GM23338 (cell line): Measurements from ENCODE around the gene PDCD2L. TPM values are rescaled to one million over a fixed set of nuclear protein-coding genes. Genes with fewer than 3 reads are reported as not detected.

ENCODE experiments used
- EZH2phosphoT487 ChIP-seq: fragments of 200-600 bp; sonication (generic); IDR thresholded peaks from one replicate; pipeline ENCODE4 v1.8.1; 2018; ENCODE audit warnings: antibody characterized with exemption; ENCODE audit not compliant: unreplicated experiment
- JUNB ChIP-seq: IDR thresholded peaks from one replicate; pipeline ENCODE4 v1.6.1; 2016; ENCODE audit warnings: antibody characterized with exemption; ENCODE audit not compliant: unreplicated experiment
- STAT1 ChIP-seq: IDR thresholded peaks from one replicate; pipeline ENCODE4 v1.6.1; 2016; ENCODE audit warnings: antibody characterized with exemption; ENCODE audit not compliant: unreplicated experiment
- polyA plus RNA-seq: library from polyadenylated mRNA; unstranded; fragments of >200 nt; fragmentation: Nextera tagmentation; extraction: Ambion mirVana; gene quantifications from 2 replicates; pipeline ENCODE4 v1.2.1, GENCODE V29; 2016
- total RNA-seq: library from RNA; depleted of rRNA; stranded (reverse); fragments of >200 nt; shearing (Covaris generic); gene quantifications from 2 replicates; pipeline ENCODE4 v1.2.3, GENCODE V29; 2014
- TF ChIP-seq, protein P1 (sequence below): IDR thresholded peaks from one replicate; pipeline ENCODE4 v1.6.1; 2018; ENCODE audit warnings: antibody characterized with exemption; ENCODE audit not compliant: unreplicated experiment
- TF ChIP-seq, protein P2 (sequence below), 2 experiments: fragments of 200-600 bp in 1 of 2; sonication (generic) in 1 of 2; conservative IDR thresholded peaks; 2 replicates each; pipeline versions ENCODE4 v1.5.1 to v1.6.1; 2016 to 2017; ENCODE audit warnings: antibody characterized with exemption in 2 of 2, low read depth in 2 of 2, mild to moderate bottlenecking in 2 of 2, moderate library complexity in 1 of 2
- TF ChIP-seq, protein P3 (sequence below): fragments of 250-450 bp; sonication (Bioruptor Pico); IDR thresholded peaks from 2 replicates; pipeline ENCODE4 v1.5.0; 2020; ENCODE audit warnings: mild to moderate bottlenecking, moderate library complexity

Gene PDCD2L
- total and polyA plus RNA-seq, 2 experiments from 2014 or later, result 61.3 to 67.2 TPM

DNA sequence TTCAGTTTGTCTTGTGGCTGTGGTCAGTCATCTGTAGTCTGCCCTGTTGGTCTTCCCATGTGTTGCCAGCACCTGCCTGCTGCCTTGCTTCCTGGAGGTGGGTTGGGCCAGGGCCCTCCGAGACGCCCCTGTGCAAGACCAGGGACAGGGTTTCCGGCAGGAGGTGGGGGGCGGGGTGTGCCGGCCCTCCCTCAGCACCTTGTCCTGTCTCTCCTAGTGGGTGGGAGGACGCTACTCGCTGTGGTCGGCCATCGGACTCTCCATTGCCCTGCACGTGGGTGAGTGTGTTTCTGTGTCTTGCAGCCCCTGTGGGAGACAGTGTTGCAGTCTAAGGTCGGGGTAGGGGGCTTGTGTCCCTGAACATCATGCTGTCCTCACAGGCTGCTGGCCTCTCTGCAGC is 11.2 kb upstream of the PDCD2L start (continued):
- TF ChIP-seq, protein P1, sequence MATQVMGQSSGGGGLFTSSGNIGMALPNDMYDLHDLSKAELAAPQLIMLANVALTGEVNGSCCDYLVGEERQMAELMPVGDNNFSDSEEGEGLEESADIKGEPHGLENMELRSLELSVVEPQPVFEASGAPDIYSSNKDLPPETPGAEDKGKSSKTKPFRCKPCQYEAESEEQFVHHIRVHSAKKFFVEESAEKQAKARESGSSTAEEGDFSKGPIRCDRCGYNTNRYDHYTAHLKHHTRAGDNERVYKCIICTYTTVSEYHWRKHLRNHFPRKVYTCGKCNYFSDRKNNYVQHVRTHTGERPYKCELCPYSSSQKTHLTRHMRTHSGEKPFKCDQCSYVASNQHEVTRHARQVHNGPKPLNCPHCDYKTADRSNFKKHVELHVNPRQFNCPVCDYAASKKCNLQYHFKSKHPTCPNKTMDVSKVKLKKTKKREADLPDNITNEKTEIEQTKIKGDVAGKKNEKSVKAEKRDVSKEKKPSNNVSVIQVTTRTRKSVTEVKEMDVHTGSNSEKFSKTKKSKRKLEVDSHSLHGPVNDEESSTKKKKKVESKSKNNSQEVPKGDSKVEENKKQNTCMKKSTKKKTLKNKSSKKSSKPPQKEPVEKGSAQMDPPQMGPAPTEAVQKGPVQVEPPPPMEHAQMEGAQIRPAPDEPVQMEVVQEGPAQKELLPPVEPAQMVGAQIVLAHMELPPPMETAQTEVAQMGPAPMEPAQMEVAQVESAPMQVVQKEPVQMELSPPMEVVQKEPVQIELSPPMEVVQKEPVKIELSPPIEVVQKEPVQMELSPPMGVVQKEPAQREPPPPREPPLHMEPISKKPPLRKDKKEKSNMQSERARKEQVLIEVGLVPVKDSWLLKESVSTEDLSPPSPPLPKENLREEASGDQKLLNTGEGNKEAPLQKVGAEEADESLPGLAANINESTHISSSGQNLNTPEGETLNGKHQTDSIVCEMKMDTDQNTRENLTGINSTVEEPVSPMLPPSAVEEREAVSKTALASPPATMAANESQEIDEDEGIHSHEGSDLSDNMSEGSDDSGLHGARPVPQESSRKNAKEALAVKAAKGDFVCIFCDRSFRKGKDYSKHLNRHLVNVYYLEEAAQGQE, result no peak
- TF ChIP-seq, protein P2, sequence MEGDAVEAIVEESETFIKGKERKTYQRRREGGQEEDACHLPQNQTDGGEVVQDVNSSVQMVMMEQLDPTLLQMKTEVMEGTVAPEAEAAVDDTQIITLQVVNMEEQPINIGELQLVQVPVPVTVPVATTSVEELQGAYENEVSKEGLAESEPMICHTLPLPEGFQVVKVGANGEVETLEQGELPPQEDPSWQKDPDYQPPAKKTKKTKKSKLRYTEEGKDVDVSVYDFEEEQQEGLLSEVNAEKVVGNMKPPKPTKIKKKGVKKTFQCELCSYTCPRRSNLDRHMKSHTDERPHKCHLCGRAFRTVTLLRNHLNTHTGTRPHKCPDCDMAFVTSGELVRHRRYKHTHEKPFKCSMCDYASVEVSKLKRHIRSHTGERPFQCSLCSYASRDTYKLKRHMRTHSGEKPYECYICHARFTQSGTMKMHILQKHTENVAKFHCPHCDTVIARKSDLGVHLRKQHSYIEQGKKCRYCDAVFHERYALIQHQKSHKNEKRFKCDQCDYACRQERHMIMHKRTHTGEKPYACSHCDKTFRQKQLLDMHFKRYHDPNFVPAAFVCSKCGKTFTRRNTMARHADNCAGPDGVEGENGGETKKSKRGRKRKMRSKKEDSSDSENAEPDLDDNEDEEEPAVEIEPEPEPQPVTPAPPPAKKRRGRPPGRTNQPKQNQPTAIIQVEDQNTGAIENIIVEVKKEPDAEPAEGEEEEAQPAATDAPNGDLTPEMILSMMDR (conservative IDR thresholded peaks at IDR 0.05; ENCODE audit: low read depth in 2 of 2), result no peak
- TF ChIP-seq EZH2phosphoT487 (no peak), STAT1 (no peak), JUNB (no peak)
- TF ChIP-seq, protein P3, sequence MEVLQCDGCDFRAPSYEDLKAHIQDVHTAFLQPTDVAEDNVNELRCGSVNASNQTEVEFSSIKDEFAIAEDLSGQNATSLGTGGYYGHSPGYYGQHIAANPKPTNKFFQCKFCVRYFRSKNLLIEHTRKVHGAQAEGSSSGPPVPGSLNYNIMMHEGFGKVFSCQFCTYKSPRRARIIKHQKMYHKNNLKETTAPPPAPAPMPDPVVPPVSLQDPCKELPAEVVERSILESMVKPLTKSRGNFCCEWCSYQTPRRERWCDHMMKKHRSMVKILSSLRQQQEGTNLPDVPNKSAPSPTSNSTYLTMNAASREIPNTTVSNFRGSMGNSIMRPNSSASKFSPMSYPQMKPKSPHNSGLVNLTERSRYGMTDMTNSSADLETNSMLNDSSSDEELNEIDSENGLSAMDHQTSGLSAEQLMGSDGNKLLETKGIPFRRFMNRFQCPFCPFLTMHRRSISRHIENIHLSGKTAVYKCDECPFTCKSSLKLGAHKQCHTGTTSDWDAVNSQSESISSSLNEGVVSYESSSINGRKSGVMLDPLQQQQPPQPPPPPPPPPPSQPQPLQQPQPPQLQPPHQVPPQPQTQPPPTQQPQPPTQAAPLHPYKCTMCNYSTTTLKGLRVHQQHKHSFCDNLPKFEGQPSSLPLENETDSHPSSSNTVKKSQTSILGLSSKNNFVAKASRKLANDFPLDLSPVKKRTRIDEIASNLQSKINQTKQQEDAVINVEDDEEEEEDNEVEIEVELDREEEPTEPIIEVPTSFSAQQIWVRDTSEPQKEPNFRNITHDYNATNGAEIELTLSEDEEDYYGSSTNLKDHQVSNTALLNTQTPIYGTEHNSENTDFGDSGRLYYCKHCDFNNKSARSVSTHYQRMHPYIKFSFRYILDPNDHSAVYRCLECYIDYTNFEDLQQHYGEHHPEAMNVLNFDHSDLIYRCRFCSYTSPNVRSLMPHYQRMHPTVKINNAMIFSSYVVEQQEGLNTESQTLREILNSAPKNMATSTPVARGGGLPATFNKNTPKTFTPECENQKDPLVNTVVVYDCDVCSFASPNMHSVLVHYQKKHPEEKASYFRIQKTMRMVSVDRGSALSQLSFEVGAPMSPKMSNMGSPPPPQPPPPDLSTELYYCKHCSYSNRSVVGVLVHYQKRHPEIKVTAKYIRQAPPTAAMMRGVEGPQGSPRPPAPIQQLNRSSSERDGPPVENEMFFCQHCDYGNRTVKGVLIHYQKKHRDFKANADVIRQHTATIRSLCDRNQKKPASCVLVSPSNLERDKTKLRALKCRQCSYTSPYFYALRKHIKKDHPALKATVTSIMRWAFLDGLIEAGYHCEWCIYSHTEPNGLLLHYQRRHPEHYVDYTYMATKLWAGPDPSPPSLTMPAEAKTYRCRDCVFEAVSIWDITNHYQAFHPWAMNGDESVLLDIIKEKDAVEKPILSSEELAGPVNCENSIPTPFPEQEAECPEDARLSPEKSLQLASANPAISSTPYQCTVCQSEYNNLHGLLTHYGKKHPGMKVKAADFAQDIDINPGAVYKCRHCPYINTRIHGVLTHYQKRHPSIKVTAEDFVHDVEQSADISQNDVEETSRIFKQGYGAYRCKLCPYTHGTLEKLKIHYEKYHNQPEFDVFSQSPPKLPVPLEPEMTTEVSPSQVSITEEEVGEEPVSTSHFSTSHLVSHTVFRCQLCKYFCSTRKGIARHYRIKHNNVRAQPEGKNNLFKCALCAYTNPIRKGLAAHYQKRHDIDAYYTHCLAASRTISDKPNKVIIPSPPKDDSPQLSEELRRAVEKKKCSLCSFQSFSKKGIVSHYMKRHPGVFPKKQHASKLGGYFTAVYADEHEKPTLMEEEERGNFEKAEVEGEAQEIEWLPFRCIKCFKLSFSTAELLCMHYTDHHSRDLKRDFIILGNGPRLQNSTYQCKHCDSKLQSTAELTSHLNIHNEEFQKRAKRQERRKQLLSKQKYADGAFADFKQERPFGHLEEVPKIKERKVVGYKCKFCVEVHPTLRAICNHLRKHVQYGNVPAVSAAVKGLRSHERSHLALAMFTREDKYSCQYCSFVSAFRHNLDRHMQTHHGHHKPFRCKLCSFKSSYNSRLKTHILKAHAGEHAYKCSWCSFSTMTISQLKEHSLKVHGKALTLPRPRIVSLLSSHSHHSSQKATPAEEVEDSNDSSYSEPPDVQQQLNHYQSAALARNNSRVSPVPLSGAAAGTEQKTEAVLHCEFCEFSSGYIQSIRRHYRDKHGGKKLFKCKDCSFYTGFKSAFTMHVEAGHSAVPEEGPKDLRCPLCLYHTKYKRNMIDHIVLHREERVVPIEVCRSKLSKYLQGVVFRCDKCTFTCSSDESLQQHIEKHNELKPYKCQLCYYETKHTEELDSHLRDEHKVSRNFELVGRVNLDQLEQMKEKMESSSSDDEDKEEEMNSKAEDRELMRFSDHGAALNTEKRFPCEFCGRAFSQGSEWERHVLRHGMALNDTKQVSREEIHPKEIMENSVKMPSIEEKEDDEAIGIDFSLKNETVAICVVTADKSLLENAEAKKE, result no peak
